GM19023 (cell line): ENCODE data around the gene ITK.

Source experiments
- ATAC-seq: cut with Tn5 transposase; IDR thresholded peaks from one replicate; pipeline ENCODE4 v1.9.1; 2021; ENCODE audit warnings: mild to moderate bottlenecking, moderate library complexity; ENCODE audit not compliant: unreplicated experiment

ITK gene

GRCh38 chr5:157180374-157181264 lies at the start of gene ITK:
TSS of gene ITK (plus strand) at chr5:157180840. CDS start at chr5:157180978, 138 bp downstream.
- ATAC-seq = no peak

GRCh38 chr5:157130925-157131324 lies 49.7 kb upstream of the ITK start:
- no peak for ATAC-seq

GRCh38 chr5:157132281-157132612 lies 48.4 kb upstream of the ITK start:
- no peak for ATAC-seq

GRCh38 chr5:157137691-157138090 lies 42.9 kb upstream of the ITK start:
- ATAC-seq = no peak

GRCh38 chr5:157142317-157143126 lies 38.1 kb upstream of the ITK start, which contains the start of gene MED7:
TSS of gene MED7 (minus strand) at chr5:157142865. CDS start at chr5:157139431, 3,434 bp downstream.
- ATAC-seq = peak; percentile 100

DNA sequence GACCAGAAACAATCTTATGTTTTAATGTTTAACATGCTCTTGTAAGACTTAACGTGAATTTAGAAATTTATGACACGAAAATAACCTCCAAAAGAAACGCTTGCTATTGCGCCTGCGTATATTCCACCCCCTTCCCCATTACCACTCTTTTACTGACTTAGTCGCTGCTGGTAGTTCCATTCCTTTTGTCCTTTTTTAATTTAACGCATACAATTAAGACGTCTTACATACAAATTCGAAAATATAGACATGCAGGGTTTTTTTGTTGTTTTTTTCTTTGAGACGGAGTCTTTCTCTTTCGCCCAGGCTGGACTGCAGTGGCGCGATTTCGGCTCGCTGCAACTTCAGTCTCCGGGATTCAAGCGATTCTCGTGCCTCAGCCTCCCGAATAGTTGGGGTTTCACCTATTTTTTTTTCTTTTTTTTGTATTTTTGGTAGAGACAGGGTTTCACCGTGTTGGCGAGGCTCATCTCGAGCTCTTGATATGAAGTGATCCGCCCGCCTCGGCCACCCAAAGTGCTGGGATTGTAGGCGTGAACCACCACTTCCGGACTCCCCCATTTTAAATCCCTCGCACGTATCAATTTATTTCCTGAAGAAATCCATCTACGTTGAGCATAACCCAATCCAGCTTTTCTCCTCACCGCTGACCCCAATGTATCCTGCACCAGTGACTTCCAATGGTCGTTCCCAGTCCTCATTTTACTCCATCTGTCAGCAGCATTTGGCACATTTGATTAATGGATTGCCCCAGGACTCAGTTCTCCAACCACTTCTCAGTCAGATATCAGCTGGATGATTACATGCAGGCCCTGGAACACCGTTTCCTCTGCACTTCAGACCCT lies 37.3 kb upstream of the ITK start:
- ATAC-seq = peak; percentile 32

DNA sequence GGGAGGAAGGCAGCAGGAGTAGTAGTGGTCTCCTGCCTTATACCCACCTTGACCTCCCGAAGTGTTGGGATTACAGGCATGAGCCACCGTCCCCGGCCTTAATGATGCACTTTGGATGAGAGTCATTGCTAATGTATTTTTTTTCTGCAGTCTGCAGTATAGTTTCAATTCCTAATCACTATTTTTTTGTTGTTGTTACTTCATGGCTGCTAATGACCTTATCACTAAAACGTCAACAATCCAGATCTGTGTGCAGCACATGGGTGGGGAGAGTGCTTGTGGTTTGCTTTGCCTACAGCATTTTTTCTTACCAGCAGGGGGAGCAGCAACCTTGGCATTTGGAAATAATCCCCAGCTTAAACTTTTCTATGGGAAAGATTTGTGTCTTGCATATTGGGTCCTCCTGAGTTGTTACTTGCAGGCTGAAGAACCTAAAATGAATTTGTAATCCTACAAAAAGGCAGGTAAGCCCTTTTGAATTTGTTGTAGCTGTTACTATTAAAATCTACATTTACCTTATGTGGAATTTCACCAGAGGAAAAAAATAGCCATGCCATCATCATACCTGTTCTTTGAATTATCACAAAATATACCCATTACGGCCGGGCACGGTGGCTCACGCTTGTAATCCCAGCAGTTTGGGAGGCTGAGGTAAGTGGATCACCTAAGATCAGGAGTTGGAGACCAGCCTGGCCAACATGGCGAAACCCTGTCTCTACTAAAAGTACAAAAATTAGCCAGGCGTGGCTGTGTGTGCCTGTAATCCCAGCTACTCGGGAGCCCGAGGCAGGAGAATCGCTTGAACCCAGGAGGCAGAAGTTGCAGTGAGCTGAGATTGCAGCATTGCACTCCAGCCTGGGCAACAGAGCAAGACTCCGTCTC lies 31.7 kb upstream of the ITK start:
- peak; percentile 64 for ATAC-seq

DNA sequence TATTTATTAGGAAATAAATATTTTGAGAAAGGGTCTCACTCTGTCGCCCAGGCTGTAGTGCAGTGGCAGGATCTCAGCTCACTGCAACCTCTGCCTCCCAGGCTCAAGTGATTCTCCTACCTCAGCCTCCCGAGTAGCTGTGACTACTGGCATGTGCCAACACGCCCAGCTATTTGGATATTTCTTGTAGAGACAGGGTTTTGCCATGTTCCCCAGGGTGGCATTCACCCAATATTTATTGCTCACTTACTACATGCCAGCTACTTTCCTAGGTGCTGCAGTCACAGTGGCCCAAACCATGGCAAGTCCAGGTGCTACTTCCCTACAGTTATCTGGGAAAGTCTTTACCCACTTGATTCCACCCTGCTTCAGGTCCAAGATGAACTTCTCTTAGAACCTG lies 29.6 kb upstream of the ITK start:
- no peak for ATAC-seq

DNA sequence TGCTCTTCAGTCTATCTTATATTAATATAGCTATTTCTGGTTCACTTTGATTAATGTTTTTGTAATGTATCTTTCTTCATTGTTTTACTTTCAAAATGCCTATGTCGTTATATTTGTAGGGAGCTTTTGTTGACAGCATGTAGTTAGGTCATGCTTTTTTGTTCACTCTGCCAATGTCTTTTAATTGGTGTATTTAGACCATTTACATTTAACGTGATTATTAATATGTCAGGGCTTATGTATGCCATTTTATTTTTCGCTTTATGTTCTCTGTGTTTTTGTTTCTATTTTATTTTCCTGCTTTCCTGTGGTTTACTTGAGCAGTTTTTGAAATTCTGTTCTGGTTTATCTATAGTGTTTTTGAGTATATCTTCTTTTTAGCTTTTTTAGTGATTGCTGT lies 25.3 kb upstream of the ITK start:
- ATAC-seq = no peak

DNA sequence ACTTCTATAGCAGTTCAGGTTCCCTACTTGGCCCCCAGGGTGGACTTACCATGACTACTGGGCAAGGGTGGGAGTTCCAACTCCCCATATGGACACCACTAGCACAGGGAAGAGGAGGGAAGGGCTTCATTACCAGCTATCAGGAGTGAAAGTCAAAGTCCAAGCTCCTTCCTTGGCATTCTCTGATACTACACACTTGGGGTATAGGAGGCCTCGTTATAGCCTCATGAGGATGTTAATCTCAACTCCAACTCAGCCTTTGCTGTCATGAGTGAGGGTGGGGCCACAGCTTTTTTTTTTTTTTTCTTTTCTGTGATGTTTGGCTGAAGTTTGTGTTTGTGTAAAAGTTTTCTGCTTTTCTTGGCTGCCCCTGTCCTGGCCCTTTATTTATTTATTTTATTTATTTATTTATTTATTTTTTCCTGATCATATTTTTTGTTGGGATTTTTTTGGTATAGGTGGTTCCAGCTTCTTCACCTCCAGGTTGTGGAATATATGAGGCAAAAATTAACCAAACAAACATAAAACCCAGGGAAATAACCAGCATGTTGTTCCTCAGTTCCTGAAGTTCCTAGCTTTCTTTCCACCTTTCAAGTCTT lies 23.2 kb upstream of the ITK start:
- no peak for ATAC-seq

DNA sequence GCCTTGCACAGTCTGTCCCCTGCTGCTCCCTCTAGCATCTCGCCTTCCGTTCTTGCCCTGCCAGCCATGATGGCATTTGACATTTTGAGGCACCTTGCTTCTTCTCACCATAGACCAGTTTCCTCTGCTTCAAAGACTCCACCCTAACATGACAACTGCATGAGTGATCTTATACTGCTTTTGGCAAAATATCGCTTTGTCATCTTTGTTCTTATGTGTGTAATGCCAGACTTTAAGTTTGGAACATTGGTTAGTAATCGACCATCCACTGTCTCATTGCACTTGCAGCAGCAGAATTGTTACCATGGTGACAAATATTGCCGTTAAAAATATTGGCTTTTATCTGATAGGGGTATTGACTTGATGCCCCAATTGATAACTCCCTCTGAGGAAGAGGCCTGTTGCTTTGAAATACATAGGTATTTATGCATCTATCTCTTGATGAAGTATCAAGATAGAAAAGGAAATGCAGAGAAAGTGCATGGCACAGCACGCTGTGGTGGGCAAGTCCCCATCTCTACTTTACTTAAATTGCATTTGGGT lies 21.4 kb upstream of the ITK start:
- no peak for ATAC-seq

DNA sequence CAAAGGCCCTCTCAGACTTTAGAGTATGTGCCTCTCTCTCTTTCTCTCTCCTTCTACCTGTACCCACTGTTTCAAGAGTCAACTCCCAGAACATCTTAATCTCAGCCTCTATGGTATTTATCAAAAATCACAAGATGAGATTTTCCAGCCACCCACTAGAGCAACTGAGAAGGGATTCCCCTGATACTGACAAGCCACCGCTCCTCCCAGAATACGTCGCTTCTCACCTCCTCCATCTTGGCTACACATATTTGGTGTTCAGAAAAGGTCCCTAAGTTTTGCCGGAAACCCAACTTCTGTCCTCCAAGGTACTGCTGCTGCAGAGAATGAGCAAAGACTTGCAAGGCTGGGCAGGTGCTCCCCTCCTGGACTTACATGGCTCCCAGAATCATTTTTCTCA lies 20.6 kb upstream of the ITK start:
- no peak for ATAC-seq

DNA sequence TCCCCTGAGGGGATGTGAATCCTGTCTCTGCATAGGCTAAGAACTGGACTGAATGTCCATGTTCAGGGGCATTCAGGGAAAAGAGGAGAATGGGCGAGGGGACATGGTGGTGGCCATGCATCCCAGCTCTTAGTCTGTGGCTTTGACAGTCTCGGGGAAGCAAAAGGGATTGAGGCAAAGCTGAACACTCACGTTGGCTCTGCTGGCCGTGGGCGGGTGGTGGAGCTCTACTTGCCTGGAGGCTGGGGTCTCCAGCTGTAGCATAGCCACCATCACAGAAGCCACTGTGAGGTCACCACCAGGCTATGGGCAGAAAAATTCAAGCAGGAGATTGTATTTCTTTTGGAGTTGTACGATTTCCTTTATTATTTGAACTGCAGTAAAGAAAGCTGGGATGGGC lies 18.6 kb upstream of the ITK start:
- no peak for ATAC-seq

GRCh38 chr5:157162919-157163510 lies 17.6 kb upstream of the ITK start:
- no peak for ATAC-seq

- no peak for ATAC-seq
Observed at GRCh38 chr5:157164521-157164920, 16.1 kb upstream of the ITK start.

- ATAC-seq = no peak
Observed at GRCh38 chr5:157165261-157165660, 15.4 kb upstream of the ITK start.

- ATAC-seq = no peak
Observed at GRCh38 chr5:157165668-157166067, 15.0 kb upstream of the ITK start.

DNA sequence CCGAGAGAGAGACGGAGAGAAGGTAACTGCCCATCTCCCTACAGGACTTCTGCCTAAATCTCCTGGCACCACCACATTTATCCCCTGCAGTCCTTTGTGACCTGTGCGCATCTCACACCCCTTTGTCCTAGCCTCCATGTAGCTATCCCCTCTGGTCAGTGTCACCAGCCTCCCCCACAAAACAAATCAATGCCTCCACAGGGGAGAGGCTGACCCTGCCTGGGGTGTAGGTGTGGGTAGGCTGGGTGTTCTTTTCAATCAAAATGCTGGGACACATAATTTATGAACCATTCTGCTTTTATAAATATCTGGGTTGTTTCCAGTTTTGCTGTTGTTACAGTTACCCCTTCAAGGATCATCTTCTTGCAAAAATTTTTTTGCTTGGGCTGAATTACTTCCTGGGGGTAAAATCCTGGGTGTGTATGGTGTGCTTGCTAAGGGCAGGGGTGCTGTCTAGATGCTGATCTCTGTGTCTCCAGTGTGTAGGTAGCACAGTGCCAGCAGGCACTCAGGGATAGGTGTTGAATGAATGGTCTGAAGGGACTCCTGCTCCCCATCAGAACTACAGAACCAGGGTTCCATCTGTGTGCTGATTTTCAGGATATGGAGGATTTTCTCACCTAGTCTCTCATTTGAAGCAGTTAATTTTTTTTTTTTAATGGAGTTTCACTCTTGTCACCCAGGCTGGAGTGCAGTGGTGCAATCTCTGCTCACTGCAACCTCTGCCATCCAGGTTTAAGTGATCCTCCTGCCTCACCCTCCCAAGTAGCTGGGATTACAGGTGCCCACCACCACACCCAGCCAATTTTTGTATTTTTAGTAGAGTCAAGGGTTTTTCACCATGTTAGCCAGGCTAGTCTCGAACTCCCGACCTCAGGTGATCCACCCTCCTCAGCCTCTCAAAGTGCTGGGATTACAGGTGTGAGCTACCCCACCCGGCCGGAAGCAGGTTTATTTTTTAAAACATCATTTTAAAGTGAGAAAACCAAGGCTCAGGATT lies 14.1 kb upstream of the ITK start, which contains the start of gene GARIN3:
GARIN3 (minus strand) TSS at position 51 of the 1,000 bp plus-strand sequence. CDS start 96 bp downstream, outside the sequence.
- ATAC-seq = no peak
